ENCODE measurements around the gene ELMO1.

GRCh38 chr7:36900988-36901710 lies 547.5 kb downstream of the ELMO1 start:
- TF ChIP-seq CTCF (IDR thresholded peaks at IDR 0.05) (no peak), POLR2A (IDR thresholded peaks at IDR 0.05) (no peak)

Data from transverse colon (tissue), 3 donors.